Transverse colon (tissue), 4 donors: Measurements from ENCODE around the gene ATRX. TPM values are rescaled to one million over a fixed set of nuclear protein-coding genes. Genes with fewer than 3 reads are reported as not detected.

Experiments
- DNase-seq: peaks from one replicate; pipeline ENCODE4 v3.0.0-alpha.2; 2019
- H3K27ac ChIP-seq, 4 donors: fragments of 200-600 bp; sonication (generic); 2 replicates each; pipeline ENCODE4 v1.5.1; 2016 to 2018; ENCODE audit warnings: inconsistent platforms in 4 of 4
- H3K27me3 ChIP-seq: fragments of 200-600 bp; sonication (generic); 2 replicates; pipeline ENCODE4 v1.5.1; 2017; ENCODE audit warnings: inconsistent platforms
- H3K36me3 ChIP-seq, 4 donors: fragments of 200-600 bp; sonication (generic); 2 replicates each; pipeline ENCODE4 v1.5.1; 2017 to 2019; ENCODE audit warnings: inconsistent platforms in 4 of 4
- H3K4me1 ChIP-seq, 4 donors: fragments of 200-600 bp; sonication (generic); 2 replicates each; pipeline ENCODE4 v1.5.1; 2017 to 2020; ENCODE audit warnings: inconsistent platforms in 4 of 4
- H3K4me3 ChIP-seq, 4 donors: fragments of 200-600 bp; sonication (generic); 1 replicate in 1 of 4; 2 replicates in 3 of 4; pipeline versions ENCODE4 v1.5.1 to v1.6.1; 2017 to 2019; ENCODE audit warnings: inconsistent platforms in 4 of 4
- H3K9me3 ChIP-seq, 2 donors: fragments of 200-600 bp; sonication (generic); 2 replicates each; pipeline ENCODE4 v1.5.1; 2017 to 2019; ENCODE audit warnings: inconsistent platforms in 2 of 2
- CTCF ChIP-seq, 5 experiments: fragments of 200-600 bp in 3 of 5; fragments of 450-650 bp in 2 of 5; sonication (generic) in 3 of 5; IDR thresholded peaks; 1 replicate in 2 of 5; 2 replicates in 3 of 5; pipeline ENCODE4 v1.5.1; 2016 to 2017; ENCODE audit warnings: antibody characterized with exemption in 5 of 5, inconsistent platforms in 3 of 5, mild to moderate bottlenecking in 2 of 5, moderate library complexity in 1 of 5
- EP300 ChIP-seq: sonication (generic); formaldehyde crosslinking; IDR thresholded peaks from one replicate; pipeline ENCODE4 v1.6.1; 2017; ENCODE audit warnings: antibody characterized with exemption, low read depth
- POLR2A ChIP-seq: fragments of 450-650 bp; IDR thresholded peaks from one replicate; pipeline ENCODE4 v1.6.1; 2016; ENCODE audit warnings: antibody characterized with exemption, mild to moderate bottlenecking, moderate library complexity
- POLR2AphosphoS5 ChIP-seq, 3 donors: sonication (generic); formaldehyde crosslinking; IDR thresholded peaks; one replicate each; pipeline ENCODE4 v1.6.1; 2016; ENCODE audit warnings: antibody characterized with exemption in 3 of 3
- WGBS, 2 donors: methylation state at CpG; one replicate each; pipeline ENCODE4 v1.1.5; 2018; ENCODE audit warnings: low coverage in 1 of 2; 5-methylcytosine and 5-hydroxymethylcytosine counted together
- in situ Hi-C, 4 donors: fragments of 200-750 bp; cut with MboI; loops; one replicate each; pipeline versions ENCODE4 v1.15.0 to v1.15.1; 2017; ENCODE audit warnings: low sequenced_read_pairs in 3 of 4, low pct_ligation_motif_present in 1 of 4, low pct_unique_long_range_greater_than_20kb in 1 of 4
- intact Hi-C: fragments of 100-400 bp; cut with DNase I; formaldehyde crosslinking; loops from one replicate; pipeline ENCODE4 v1.15.1; 2023; ENCODE audit warnings: low total_unique reads
- total RNA-seq, 4 donors: library from RNA; depleted of rRNA; stranded (reverse); fragments of >200 nt; gene quantifications; one replicate each; pipeline ENCODE4 v1.1.0, GENCODE V29; 2016

The ATRX gene
- total RNA-seq, 4 donors from 2014 or later, result 57.9 to 547 (median 74.5) TPM

DNA sequence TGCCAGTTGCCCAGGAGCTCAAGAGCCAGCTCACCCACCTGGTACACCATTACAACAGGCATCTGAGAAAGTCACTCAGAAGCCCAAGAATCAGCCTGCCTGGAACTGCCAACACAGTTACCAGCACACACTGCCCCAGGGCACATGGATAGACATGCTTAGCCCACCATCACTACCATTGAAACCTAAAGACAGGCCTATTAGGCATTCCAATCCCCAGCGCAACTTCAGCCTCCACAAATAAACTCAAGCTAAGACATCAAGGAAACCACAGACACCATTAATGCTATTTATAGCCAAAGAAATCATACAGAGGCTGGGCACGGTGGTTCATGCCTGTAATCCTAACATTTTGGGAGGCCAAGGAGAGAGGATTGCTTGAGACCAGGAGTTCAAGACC lies 42.3 kb downstream of the ATRX start:
- H3K27ac ChIP-seq, result no peak overlapping the region

GRCh38 chrX:77742788-77743476 lies 43.1 kb downstream of the ATRX start:
- H3K27ac ChIP-seq, result no peak overlapping the region
- H3K4me1 ChIP-seq, result peaks cover 0 to 5% (median 2%) of the 10 kb centered on the region in 4 donors
- WGBS, 2 donors, result 60% methylated on average over 7 of the region's 7 CpGs; no CpG with 5 or more reads in 1 of the 2 donors
- intact Hi-C loops (no loop called here), in situ Hi-C loops (no loop called here)
- no peak for TF ChIP-seq POLR2A
- TF ChIP-seq POLR2AphosphoS5 (IDR thresholded peaks at IDR 0.05), result no peak
- no peak for TF ChIP-seq CTCF (IDR thresholded peaks at IDR 0.05)
- TF ChIP-seq EP300, result no peak
- H3K27me3 ChIP-seq, result no peaks in the 10 kb centered on the region
- H3K9me3 ChIP-seq, result no peaks in the 10 kb centered on the region
- no peak overlapping the region for H3K4me3 ChIP-seq
- H3K36me3 ChIP-seq, result no peaks in the 10 kb centered on the region
- no peak for DNase-seq

More for the DNA sequence above, 42.3 kb downstream of the ATRX start:
- no peaks in the 10 kb centered on the region for H3K36me3 ChIP-seq
- H3K27me3 ChIP-seq, result no peaks in the 10 kb centered on the region
- no peaks in the 10 kb centered on the region for H3K9me3 ChIP-seq
- intact Hi-C loops (no loop called here), in situ Hi-C loops (no loop called here)
- peaks cover 0 to 5% (median 2%) of the 10 kb centered on the region in 4 donors for H3K4me1 ChIP-seq
- H3K4me3 ChIP-seq, result no peak overlapping the region
- 57% methylated on average over 2 of the region's 2 CpGs; no CpG with 5 or more reads in 1 of the 2 donors for WGBS, 2 donors
- no peak for DNase-seq
- no peak for TF ChIP-seq POLR2AphosphoS5 (IDR thresholded peaks at IDR 0.05)
- TF ChIP-seq CTCF (IDR thresholded peaks at IDR 0.05), result no peak
- TF ChIP-seq EP300, result no peak
- no peak for TF ChIP-seq POLR2A

GRCh38 chrX:77740376-77740905 lies 45.6 kb downstream of the ATRX start:
- DNase-seq, result no peak
- intact Hi-C loops, result no loop called here
- TF ChIP-seq POLR2AphosphoS5 (IDR thresholded peaks at IDR 0.05) (no peak), CTCF (IDR thresholded peaks at IDR 0.05) (no peak), POLR2A (no peak), EP300 (no peak)
- H3K27me3 ChIP-seq, result no peaks in the 10 kb centered on the region
- no peak overlapping the region for H3K4me3 ChIP-seq
- H3K4me1 ChIP-seq, result peaks cover 0 to 5% (median 2%) of the 10 kb centered on the region in 4 donors
- H3K9me3 ChIP-seq, result no peaks in the 10 kb centered on the region
- 50% methylated on average over 3 of the region's 3 CpGs; no CpG with 5 or more reads in 1 of the 2 donors for WGBS, 2 donors
- H3K36me3 ChIP-seq, result no peaks in the 10 kb centered on the region
- H3K27ac ChIP-seq, result no peak overlapping the region
- in situ Hi-C loops, result no loop called here

DNA sequence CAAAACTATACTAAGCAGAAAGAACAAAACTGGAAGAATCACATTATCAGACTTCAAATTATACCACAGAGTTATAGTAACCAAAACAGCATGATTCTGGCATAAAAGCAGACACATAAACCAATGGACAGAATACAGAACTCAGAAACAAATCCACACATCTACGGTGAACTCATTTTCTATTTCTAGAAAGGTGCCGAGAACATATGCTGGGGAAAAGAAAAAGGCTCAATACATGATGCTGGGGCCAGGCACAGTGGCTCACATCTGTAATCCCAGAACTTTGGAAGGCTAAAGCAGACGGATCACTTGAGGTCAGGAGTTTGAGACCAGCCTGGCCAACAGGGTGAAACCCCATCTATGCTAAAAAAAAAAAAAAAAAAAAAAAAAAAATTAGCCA lies 52.7 kb downstream of the ATRX start:
- no peaks in the 10 kb centered on the region for H3K36me3 ChIP-seq
- no peak overlapping the region for H3K4me3 ChIP-seq
- no peaks in the 10 kb centered on the region for H3K27me3 ChIP-seq
- no peak for TF ChIP-seq EP300
- TF ChIP-seq CTCF (IDR thresholded peaks at IDR 0.05), result no peak
- TF ChIP-seq POLR2AphosphoS5 (IDR thresholded peaks at IDR 0.05), result no peak
- TF ChIP-seq POLR2A, result no peak
- no peak for DNase-seq
- no peak overlapping the region for H3K27ac ChIP-seq
- no peaks in the 10 kb centered on the region for H3K4me1 ChIP-seq
- intact Hi-C loops (no loop called here), in situ Hi-C loops (no loop called here)
- WGBS, 2 donors, result 100% methylated on average over 2 to 3 of the region's 3 CpGs
- no peaks in the 10 kb centered on the region for H3K9me3 ChIP-seq
